ENCODE data around the gene ATAD3A.

The ATAD3A gene

GRCh38 chr1:1558591-1558990 is 46.6 kb downstream of the ATAD3A start:
- DNase-seq: no peak

DNA sequence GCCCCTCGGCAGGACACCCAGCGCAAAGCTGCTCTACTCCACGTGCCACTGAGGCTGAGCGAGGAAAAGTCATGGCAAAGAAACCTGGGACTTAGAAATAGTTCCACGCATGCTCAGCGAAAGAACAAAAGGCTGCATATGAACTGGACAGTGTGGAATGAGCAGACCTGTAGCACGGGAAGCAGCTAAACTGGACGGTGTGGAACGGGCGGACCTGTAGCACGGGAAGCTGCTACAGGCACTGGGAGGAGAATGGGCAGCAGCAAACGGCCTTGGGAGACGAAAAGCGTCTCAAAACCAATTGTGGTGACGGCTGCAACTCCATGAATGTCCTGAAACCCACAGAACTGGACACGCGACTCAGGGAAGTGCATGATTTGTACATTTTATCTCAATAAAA is 47.1 kb downstream of the ATAD3A start:
- DNase-seq: no peak

DNA sequence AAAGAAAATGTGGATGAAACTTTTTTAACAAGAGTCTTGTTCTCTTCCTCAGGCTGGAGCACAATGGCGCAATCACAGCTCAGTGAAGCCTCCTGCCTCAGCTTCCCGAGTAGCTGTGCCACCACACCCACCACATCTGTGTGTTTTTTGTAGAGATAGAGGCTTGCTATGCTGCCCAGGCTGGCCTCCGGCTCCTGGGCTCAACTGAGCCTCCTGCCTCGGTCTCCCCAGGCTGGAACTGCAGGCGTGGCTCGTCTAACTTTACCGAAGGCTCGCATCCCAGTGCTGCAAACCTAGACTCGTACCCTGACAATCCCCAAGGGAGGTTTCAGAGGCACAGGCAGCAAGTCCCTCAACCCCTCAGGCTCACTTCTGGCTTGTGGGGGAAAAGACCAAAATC is 48.2 kb downstream of the ATAD3A start:
- DNase-seq: no peak

GRCh38 chr1:1561801-1562470 is 50.0 kb downstream of the ATAD3A start:
- DNase-seq: no peak

DNA sequence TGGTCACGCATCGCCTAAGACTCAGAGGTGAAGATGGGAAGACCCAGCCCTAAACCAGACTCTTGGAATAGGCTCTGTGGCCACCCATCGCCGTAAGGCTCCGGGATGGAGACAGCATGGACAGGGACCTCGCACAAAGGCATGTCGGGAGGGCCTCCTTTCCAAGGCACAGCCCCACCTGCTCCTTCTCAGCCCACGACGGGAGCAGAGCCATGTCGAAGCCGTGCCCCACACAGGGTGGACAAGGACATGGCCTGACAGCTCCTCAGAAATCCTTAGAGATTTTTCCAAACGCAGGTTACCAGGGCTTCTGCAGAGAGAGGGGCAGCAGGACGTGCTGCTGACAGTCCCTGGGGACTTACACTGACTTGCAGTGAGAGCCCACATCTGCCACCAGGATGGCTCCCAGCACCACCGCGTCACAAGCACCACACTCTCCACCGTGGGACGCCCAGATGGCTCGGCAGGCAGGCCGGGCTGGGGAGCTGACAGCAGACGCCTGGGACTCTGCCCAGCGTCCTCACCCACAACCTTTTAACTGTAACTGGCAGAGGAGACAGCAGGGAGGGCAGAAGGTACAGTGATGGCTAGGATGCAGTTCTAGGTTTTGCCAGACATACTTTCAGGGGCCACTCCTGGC is 50.7 kb downstream of the ATAD3A start:
- no peak for DNase-seq

- DNase-seq: no peak
These were observed 51.7 kb downstream of the ATAD3A start for GRCh38 chr1:1563688-1564087.

GRCh38 chr1:1564268-1564667 is 52.3 kb downstream of the ATAD3A start:
- DNase-seq: no peak

- no peak for DNase-seq
These were observed 53.4 kb downstream of the ATAD3A start for GRCh38 chr1:1565340-1565739.

DNA sequence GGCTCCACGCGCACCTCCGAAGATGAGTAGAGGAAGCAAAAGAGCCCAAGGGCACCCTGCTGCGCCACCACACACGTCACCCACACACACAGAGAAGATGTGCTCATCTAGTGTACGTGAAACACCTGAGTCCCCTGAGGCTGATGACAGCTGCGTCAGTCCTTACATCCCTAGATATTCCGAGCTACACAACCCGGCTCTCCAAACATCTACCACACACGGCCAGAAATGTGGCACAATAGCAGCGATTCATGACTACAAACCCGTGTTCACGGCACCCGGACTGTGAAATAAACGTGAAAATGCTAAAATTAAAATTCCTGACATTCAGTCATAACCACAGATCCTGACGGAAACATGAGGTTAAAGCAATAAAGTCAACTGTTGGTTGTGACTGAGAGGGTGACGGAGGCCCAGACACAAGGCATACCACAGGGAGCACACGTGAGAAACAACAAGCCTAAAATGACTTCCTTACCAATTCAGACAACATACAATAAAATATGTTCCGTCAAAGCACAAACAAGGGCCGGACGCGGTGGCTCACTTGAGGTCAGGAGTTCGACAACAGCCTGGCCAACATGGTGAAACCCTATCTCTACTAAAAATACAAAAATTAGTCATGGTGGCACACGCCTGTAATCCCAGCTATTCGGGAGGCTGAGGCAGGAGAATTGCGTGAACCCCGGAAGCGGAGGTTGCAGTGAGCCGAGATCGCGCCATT is 55.4 kb downstream of the ATAD3A start:
- DNase-seq: no peak

- no peak for DNase-seq
These were observed 55.9 kb downstream of the ATAD3A start for GRCh38 chr1:1567891-1568291.

- DNase-seq: no peak
These were observed 57.4 kb downstream of the ATAD3A start for GRCh38 chr1:1569341-1569740.

- DNase-seq: peak; percentile 87
These were observed 62.1 kb downstream of the ATAD3A start for GRCh38 chr1:1573843-1574720.

GRCh38 chr1:1574721-1575537 is 63.0 kb downstream of the ATAD3A start, which contains the start of gene SSU72:
TSS of gene SSU72 (minus strand) at chr1:1574863. CDS start at chr1:1574557, 306 bp downstream.
- DNase-seq: peak; percentile 96

DNA sequence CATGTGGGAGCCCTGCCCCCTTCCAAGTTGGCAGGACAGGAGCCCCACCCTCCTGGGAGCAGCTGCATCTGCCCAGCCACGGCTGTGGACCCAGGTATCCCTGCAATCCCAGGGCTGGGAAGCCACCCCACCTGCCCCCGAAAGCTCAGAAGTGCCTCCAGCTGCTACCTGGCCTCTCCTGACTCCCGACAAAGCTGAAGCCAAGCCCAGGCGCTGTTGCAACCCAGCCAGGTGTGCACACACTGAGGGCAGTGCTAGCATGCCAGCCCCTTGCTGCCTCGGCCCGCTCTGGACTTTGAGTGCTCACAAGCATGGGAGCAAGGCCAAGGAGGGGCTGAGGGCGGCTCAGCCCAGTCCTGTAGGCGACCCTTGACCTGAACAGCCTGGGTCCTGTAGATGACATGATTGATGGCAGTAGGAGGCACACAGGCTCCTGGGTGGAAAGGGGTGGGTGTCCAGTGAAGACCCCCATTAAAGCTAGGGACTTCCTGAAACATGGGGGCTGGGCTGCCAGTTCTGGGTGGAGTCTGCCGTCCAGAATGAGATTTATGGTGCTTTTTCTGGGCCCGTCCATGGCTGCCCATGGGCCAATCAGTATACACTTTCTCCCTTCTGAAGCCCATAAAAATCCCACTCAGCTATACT is 65.5 kb downstream of the ATAD3A start:
- no peak for DNase-seq

GRCh38 chr1:1578371-1578940 is 66.5 kb downstream of the ATAD3A start:
- DNase-seq: no peak

- no peak for DNase-seq
These were observed 70.8 kb downstream of the ATAD3A start for GRCh38 chr1:1582585-1583346.

DNA sequence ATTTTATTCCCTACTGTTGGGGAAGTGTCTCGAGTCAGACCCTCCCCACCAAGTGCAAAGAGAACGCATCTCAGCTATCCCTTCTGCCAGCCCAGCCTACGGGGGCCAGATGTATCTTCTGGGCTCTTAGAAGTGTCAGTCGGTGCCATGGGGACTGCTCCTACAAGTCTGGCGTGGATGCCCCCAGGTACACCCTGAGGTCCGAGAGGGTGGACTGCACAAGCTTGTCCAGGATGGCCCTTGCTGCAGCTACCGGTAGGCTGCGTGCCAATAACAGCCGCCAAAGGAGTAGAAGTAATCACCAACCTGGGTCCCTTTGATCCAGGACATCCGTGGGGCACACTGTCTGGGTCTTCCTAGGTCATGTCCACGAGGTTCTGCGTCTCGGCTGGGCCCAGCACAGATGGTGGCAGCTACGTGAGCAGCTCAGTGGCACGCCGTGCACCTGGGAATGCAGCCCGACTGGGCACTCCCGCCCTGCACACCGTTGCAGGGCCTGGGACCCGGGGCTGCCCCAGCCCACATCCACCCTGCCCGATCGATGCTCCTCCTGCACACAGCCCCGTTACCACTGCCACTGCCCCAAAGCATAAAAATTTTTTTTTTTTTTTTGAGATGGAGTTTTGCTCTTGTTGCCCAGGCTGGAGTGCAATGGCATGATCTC is 71.5 kb downstream of the ATAD3A start:
- DNase-seq: no peak

All from hematopoietic multipotent progenitor cell treated with erythropoietin and hydrocortisone succinate and interleukin-3 and kit ligand, for 4 days (in vitro differentiated cells).